HFF-Myc (cell line): ENCODE results near the gene METAP2.
A peak's percentile ranks its signal among the peaks of the same experiment; 100 is the strongest.

Source experiments
- DNase-seq: peaks from one replicate; pipeline ENCODE4 v3.0.0-alpha.2; 2011; ENCODE audit warnings: low read depth; ENCODE audit errors: extremely low read depth
- H3K4me3 ChIP-seq: replicated peaks from 2 replicates; pipeline ENCODE4 v1.5.1; 2011; ENCODE audit warnings: low read depth, mild to moderate bottlenecking, control low read depth, low read length
- TF ChIP-seq, protein P1 (sequence below): IDR thresholded peaks from 2 replicates; pipeline ENCODE4 v1.5.1; 2012; ENCODE audit warnings: mild to moderate bottlenecking, low read depth, low read length, control low read depth; ENCODE audit errors: missing control alignments

Gene METAP2

GRCh38 chr12:95541436-95541835 lies 67.5 kb downstream of the METAP2 start:
- no peak overlapping the region for H3K4me3 ChIP-seq
- no peak for DNase-seq
- TF ChIP-seq, protein P1, sequence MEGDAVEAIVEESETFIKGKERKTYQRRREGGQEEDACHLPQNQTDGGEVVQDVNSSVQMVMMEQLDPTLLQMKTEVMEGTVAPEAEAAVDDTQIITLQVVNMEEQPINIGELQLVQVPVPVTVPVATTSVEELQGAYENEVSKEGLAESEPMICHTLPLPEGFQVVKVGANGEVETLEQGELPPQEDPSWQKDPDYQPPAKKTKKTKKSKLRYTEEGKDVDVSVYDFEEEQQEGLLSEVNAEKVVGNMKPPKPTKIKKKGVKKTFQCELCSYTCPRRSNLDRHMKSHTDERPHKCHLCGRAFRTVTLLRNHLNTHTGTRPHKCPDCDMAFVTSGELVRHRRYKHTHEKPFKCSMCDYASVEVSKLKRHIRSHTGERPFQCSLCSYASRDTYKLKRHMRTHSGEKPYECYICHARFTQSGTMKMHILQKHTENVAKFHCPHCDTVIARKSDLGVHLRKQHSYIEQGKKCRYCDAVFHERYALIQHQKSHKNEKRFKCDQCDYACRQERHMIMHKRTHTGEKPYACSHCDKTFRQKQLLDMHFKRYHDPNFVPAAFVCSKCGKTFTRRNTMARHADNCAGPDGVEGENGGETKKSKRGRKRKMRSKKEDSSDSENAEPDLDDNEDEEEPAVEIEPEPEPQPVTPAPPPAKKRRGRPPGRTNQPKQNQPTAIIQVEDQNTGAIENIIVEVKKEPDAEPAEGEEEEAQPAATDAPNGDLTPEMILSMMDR = no peak

GRCh38 chr12:95543305-95543704 lies 69.4 kb downstream of the METAP2 start:
- DNase-seq = no peak
- TF ChIP-seq, protein P1 = no peak
- H3K4me3 ChIP-seq = no peak overlapping the region

DNA sequence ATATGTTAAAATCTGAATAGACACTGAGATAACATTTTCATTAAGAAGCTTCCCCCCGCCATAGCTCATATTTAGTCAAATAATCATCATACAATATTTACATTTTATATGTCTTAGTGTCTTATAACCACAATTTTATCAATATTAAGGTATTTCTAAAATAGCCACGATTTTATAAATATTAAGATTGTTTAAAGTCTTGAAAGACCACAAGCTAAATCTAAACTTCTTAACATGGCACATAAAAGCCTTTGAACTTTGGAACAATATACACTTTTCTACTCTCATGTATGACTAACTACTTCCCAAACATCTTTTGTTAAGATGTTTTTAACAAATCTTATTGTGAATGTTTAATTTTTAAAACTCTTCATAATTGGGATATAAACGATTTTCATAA lies 70.8 kb downstream of the METAP2 start:
- DNase-seq = no peak
- H3K4me3 ChIP-seq = no peak overlapping the region
- TF ChIP-seq, protein P1 = no peak

DNA sequence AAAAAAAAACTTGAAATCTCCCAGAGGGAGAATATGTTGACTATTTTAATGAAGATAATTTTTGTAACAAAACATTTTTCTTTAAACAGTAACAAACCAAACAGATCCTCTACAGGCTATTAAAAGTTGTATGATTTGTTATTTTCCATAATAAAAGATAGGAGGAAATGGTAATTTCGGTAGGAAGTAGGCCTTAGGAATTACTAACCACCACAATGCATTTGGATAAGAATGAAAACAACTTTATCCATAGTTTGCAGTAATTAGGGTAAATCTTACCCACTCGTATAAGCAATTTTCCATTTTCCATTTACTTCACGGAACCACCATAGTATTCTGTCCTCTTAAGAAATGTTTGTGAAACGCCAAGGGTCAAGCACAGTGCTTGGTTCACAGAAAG lies 71.4 kb downstream of the METAP2 start:
- no peak overlapping the region for H3K4me3 ChIP-seq
- no peak for DNase-seq
- TF ChIP-seq, protein P1 = no peak

GRCh38 chr12:95545731-95546490 lies 72.0 kb downstream of the METAP2 start:
- DNase-seq = no peak
- TF ChIP-seq, protein P1 = no peak

GRCh38 chr12:95546491-95546813 lies 72.5 kb downstream of the METAP2 start:
- TF ChIP-seq, protein P1 = no peak
- DNase-seq = no peak

More at GRCh38 chr12:95545731-95546490, 72.0 kb downstream of the METAP2 start:
- no peak overlapping the region for H3K4me3 ChIP-seq

DNA sequence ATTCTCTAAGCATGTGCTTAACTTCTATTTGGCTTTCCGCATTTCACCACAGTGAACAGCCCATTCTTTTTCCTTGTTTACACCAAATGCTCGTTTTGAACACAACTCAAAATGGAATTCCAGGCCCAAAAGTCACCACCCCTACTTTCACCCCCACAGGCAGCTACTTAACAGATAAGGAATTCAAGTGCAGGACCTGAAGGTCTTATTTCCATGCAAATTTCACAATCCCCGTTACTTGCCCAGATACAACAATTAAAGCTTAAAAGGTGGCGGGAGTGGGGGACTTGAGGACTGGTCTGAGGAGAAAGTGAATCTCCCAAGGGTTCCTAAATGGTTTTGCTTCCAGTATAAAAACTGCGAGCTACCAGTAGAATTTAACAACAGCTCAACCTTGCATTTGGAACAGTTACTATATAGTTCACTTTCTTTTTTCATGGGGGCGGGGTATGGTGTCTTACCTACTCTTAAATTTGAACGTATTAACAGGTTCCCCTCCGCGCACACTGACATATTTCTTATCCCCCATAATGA lies 73.6 kb downstream of the METAP2 start:
- H3K4me3 ChIP-seq = peak overlapping the region; percentile 46
- TF ChIP-seq, protein P1 = no peak
- no peak for DNase-seq

More at GRCh38 chr12:95546491-95546813, 72.5 kb downstream of the METAP2 start:
- no peak overlapping the region for H3K4me3 ChIP-seq
